GM04504 (cell line): ENCODE results near the gene UGT2A2.
"Not testable (repeated sequence)": the region's sequence is repeated elsewhere in the genome, so short reads cannot be mapped to it uniquely, and the experiment has no call there.

Experiments
- DNase-seq: peaks from one replicate; pipeline ENCODE4 v3.0.0-alpha.2; 2012; ENCODE audit warnings: low read depth

UGT2A2 gene

DNA sequence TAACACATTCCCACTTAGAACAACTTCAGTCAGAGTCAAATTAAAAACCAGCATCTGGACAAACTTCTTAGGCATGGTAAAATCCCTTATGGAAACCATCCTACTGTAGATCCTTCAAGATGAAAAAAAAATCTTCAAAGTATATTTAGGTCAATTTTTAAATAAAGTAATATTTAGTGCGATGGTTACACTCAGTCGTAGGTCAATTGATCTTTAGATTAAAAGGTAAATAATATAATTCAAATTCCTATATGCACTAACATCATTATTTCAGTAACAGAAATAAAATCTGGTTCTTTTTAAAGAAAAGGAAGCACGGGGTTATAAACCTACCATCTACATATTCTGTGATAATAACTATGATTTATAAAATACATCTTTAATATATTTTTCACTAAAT, at the start of gene UGT2A2:
UGT2A2 (minus strand) TSS at position 101 of the 400 bp plus-strand sequence; CDS start at position 99, 2 bp downstream.
- no peak for DNase-seq

GRCh38 chr4:69684804-69685203, 45.4 kb upstream of the UGT2A2 start:
- no peak for DNase-seq

DNA sequence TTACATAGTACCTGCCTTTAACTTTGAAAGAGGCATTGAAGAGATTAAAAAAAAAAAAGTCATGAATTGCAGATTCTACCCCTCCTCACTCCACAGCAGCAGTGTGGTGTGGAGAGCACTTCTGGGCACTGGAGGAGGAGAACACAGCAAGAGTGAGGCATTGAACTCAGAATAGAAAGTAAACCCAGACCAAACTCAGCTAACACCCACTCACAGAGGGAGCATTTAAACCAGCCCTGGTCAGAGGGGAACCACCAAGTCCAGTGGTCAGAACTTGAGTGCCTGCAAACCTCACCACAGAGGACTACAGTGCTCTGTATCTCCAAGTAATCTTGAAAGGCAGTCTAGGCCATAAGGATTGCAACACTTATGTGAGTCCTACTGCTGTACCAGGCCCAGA, 29.2 kb upstream of the UGT2A2 start:
- no peak for DNase-seq

GRCh38 chr4:69664009-69664408, 24.6 kb upstream of the UGT2A2 start:
- not testable (repeated sequence) for DNase-seq

DNA sequence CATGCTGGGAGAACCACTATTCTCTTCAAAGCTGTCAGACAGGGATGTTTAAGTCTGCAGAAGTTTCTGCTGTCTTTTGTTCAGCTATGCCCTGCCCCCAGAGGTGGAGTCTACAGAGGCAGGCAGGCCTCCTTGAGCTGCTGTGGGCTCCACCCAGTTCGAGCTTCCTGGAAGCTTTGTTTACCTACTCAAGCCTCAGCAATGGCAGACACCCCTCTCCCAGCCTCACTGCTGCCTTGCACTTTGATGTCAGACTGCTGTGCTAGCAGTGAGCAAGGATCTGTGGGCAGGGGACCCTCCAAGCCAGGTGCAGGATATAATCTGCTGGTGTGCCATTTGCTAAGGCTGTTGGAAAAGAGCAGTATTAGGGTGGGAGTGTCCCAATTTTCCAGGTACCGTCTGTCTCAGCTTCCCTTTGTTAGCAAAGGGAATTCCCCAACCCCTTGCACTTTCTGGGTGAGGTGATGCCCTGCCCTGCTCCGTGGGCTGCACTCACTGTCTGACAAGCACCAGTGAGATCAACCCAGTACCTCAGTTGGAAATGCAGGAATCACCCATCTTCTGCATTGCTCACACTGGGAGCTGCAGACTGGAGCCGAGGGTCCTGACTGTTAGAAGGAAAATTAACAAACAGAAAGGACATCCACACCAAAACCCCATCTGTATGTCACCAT, 21.8 kb upstream of the UGT2A2 start:
- DNase-seq, result not testable (repeated sequence)

GRCh38 chr4:69658133-69658532, 18.7 kb upstream of the UGT2A2 start:
- DNase-seq, result no peak

DNA sequence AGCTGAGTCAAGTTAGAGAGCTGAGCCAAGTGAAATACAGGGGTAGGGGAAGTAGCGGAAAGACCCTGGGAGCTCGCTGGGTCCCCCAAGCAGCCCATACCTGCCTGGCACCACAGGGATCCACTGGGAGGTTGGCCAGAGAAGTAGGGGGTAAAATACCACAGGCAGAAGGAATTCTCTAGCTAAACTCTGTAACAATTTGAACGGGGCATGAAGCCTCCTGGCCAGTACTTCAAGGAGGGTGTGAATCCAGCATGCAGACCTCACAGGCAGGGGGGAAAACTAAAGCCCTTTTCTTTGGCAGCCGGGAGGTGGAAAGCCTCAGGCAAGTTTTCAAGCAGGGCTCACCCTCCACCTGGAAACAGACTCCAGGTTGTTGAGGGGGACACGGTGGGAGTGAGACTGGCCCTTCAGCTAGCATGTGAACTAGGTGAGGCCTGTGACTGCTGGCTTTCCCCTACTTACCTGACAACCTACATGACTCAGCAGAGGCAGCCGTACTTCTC, 17.3 kb upstream of the UGT2A2 start:
- no peak for DNase-seq

DNA sequence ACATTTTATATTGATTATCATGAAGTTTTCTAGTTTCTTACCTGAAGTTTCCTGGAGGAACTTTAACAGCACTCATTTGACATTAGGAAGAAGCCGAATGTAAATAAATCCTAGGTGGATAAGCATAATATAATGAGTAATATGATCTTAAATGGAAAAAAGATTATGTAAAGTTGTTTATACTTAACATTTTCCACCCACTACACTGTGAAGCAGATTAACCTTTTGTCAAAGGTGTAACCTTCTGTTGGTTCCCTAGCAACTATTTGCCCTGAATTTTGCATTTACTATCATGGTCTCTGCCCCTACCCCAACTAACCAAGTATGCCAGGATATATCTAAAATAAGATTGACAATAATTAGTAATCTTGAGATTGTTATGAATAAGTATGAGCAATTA, 13.7 kb upstream of the UGT2A2 start, which contains the start of gene UGT2A1:
UGT2A1 (minus strand) TSS at position 101 of the 400 bp plus-strand sequence. CDS start 5,603 bp downstream, outside the sequence.
- DNase-seq, result no peak

GRCh38 chr4:69650872-69651271, 11.4 kb upstream of the UGT2A2 start:
- no peak for DNase-seq

DNA sequence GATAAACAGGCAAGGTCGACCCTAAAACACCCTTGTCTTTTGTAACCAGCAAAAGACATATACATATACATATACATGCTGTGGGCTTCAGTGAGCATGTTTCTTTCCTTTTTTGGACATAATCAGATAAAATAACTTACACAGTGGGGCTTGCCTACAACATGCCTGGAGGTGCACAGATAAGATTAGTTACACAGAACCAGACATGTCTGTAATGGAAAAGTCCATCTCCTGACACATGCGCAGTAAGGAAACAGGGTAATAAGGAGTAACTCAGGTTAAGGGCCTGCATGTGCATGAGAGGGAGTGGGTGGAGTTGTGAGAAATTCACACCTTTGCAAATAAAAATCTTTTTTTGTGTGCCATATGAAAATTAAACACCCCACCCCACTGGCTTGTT, 10.2 kb upstream of the UGT2A2 start:
- DNase-seq, result no peak

DNA sequence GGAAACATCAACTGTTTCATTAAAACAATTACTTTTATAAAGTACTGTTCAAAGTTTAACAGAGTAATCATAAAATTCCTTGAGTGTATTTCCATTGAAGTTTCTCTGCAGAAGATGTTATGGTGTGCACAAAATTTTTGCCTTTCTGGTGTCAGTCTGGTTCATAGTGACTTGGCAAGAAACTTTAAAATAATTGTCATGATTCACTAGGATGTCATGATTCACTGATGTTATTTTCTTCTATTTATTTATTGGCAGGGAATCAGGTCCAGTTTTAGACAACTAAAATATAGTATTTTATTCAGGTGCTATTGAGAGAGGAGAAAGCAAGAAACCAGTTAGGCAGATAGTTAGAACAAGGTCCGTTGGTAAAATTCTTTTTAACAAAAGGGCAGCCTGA, 9.8 kb upstream of the UGT2A2 start:
- no peak for DNase-seq

DNA sequence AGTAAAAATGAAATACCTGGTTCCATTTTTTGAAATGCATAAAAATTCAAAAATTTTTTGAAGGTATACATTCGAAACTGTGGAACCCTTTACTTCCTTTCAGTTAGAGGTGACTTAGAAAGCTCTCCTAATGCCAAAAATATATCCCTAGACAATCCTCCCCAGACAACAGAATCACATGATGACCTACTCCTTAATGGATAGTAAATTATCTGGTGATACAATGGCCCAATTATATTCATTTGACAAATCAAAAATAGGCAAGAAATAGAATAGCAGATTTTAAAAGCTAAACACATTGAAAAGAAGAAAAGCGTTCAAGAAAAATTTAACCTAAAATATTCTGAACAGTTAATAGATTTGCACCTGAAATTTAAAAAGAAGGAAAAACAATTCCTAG, 3.5 kb upstream of the UGT2A2 start:
- DNase-seq, result no peak

GRCh38 chr4:69640289-69640688, 847 bp upstream of the UGT2A2 start:
- no peak for DNase-seq

DNA sequence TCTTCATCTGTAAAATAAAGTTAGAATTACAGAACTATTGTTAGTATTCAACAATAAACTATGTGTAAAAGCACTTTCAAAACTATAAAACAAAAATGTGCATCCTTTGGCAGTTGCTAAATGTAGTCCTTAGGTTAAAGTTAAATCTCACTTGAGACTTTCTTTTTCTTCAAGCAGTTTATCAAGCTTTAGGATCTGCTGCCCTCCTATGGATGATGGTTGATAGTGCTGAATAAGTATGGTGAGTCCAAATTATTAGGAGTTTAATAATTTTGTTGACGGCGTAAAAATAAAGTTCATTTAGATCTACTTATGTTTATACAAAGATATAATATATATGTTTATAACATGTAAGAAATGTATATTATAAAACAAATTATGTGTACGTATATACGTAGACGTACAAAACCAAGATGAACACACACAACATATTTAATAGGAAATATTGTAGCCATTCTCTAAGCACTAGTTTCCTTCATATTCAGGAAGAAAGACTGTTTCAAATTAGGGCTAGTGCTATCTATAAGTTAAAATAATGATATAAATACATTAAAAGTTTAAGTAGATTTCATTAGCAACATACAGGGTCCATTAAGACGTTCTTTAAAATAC, 22.3 kb downstream of the UGT2A2 start:
- DNase-seq, result no peak

DNA sequence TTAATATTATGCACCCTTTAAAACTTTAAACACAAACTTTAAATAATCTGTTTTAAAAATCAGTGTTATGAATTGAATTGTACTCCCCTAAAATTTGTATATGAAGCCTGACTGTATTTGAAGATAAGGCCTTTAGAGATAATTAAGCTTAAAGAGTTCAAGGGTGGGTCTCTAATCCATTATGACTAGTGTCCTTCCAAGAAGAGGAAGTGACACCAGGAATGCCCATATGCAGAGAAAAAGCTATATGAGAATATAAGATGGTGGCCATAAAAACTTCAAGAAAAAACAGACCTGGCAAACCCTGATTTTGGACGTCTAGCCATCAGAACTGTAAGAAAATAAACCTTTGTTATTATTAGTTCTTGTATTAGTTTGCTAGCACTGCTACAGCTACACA, 29.0 kb downstream of the UGT2A2 start:
- DNase-seq, result no peak

- DNase-seq, result no peak
Measured at GRCh38 chr4:69601065-69601464, 38.4 kb downstream of the UGT2A2 start.

DNA sequence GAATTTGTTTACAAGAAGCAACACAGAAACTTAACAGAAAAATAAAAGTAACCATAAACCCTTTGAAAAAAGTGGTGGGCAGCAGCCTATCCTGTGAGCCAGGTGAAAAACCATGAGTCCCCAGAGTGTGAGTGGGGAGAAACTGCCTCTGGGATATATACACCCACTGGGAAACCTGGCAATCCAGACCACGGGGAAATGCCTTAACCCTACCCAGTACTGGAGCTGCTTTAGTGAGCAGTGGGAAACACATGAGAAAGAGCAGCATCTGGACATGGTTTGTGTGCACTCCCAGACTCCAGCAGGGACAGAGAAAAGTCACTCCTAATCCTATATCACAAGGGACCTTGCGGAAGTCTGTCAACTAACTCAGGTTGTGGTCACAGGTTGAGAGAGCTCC, 39.4 kb downstream of the UGT2A2 start:
- no peak for DNase-seq

GRCh38 chr4:69594382-69594781, 45.1 kb downstream of the UGT2A2 start:
- no peak for DNase-seq

DNA sequence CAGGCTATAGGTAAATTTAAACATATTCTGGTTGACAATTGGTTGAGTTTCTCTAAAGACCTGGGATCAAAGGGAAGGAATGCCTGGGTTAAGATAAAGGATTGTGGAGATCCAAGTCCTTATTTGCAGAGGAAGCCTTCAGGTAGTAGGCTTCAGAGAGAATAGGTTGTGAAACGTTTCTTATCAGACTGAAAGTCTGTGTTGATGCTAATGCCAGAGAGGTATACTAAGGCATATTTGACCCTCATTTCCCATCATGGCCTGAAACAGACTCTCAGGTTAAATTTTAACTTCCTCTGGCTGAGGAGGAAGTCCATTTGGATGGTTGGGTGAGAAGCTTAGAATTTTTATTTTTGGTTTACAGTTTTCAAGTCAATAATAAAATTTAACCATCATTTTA, 48.1 kb downstream of the UGT2A2 start:
- DNase-seq, result no peak

DNA sequence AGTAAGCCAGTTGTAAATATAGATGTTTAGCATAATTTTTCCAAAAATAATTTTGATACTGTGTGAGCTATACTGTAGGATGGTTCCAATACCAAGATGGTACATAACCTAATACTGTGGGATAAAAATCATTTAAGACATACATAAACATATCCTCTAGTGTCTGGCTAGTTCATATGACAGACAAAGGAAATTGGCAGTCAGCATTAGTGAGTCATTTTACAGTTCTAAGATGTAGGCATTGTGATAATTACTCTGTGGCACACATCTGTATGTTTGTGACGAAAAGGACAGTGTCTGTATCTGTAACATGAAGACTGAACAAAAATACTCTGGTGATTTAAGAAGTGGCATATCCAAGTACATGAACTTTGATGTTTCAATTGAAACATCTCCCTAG, 49.6 kb downstream of the UGT2A2 start:
- no peak for DNase-seq

GRCh38 chr4:69584135-69584534, 55.3 kb downstream of the UGT2A2 start:
- DNase-seq, result no peak

DNA sequence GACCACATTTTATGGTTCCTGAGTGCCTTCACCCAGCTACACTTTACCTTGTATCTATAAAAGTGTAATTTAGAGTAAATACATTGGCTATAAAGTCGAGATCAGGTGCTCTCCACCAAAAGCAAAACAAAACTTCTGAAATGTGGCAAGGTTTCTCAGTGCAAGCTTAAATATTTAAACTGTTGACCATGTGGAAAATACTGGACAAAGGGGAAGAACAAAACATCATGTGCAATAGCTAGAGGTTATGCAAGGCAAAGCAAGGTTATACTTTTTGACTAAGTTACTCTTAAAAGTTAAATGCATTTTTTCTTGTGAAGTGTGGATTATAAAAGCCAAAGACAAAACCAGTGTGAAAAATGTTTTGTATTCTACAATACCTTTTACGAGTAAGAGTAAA, 55.9 kb downstream of the UGT2A2 start:
- DNase-seq, result no peak

GRCh38 chr4:69577245-69577644, 62.2 kb downstream of the UGT2A2 start:
- DNase-seq, result no peak
